ENCODE data around the gene CH25H.
"Not testable (repeated sequence)": the region's sequence is repeated elsewhere in the genome, so short reads cannot be mapped to it uniquely, and the experiment has no call there.

Gene CH25H

DNA sequence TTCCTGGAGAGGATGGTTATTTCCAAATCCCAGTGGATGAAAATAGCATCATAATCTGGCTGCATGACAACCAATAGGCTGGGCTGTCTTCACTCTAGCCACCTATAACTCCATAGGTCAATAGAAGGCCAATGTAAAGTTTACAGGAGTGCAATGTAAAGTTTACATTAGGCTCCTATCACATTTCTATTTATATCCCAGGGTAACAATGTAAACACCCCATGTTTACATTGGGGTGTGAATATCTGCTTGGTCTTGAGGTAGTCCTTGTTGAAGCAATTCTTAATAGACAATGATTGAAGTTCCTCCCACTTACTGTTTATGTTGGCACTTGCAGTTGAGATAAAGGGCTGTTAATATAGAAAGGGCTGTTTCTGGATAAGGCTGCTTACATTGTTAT, 21.5 kb downstream of the CH25H start:
- ATAC-seq = no peak
- DNase-seq = no peak
- no peak overlapping the region for H3K4me3 Mint-ChIP-seq
- H3K27ac Mint-ChIP-seq = no peak overlapping the region
- peaks cover 30% of the 10 kb centered on the region for H3K27me3 Mint-ChIP-seq
- no peaks in the 10 kb centered on the region for H3K9me3 Mint-ChIP-seq
- no peaks in the 10 kb centered on the region for H3K4me1 Mint-ChIP-seq

DNA sequence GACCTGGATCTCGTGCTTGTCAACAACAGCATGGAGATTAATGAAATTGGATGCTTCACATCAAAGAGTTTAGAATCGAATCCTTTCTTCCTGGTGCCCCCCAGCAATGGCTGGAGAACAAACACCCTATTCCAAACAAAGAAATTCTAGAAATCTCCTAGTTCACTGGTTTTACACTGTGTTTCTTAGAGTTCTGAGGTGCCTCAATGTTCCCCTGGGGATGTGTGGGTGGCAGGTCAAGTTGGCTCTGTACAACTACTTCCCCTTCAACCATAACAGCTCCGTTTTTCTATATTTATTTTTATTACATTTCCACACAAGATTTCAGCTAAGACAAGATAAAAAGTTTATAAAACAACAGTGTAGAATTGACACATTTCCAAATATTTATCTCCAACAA, 22.5 kb downstream of the CH25H start:
- no peak for ATAC-seq

DNA sequence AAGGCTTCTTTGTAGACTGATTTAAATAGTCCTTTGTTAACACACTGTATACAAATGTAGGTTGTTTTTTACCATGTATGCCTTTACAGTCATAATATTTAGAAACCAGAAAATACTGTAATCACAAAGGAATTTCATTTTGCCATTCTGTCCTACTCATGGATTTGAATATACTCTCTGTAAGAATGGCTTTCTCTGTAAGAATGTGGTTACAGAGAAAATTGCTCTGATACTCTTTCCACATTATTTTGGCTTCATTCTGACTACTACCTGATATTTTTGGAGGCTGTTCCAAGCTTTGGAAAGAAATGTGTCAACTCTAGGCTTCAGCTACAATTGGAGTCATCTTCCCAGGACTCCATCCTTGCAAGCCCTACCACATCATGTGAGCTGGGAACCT, 23.5 kb downstream of the CH25H start:
- Mint-ChIP-seq H3K9me3 (no peaks in the 10 kb centered on the region), H3K27ac (no peak overlapping the region), H3K4me3 (no peak overlapping the region), H3K27me3 (peaks cover 34% of the 10 kb centered on the region), H3K4me1 (no peaks in the 10 kb centered on the region)
- DNase-seq (no peak), ATAC-seq (no peak)

More for the DNA sequence above, 22.5 kb downstream of the CH25H start:
- Mint-ChIP-seq H3K4me1 (no peaks in the 10 kb centered on the region), H3K4me3 (no peak overlapping the region), H3K27ac (no peak overlapping the region), H3K27me3 (peaks cover 31% of the 10 kb centered on the region), H3K9me3 (no peaks in the 10 kb centered on the region)
- DNase-seq = no peak

DNA sequence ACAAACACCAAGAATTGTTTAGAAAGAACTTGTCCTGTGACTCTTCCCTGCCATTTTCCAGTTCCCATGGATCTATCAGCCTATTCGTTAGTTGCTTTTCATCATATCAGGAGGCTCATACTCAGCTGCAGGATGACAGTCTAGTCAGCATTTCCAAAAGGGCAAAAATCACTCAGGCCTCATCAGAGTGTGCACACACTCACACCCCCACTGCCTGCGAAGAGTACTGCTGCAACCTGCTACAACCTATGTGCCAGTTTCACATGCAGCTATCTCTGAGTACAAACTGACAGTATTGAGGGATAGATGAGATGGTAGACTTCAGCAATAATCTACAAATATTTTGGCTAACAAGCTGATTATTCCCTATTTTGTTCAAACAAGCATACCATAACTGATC, 24.2 kb downstream of the CH25H start:
- DNase-seq = no peak
- no peaks in the 10 kb centered on the region for H3K4me1 Mint-ChIP-seq
- no peak for ATAC-seq

DNA sequence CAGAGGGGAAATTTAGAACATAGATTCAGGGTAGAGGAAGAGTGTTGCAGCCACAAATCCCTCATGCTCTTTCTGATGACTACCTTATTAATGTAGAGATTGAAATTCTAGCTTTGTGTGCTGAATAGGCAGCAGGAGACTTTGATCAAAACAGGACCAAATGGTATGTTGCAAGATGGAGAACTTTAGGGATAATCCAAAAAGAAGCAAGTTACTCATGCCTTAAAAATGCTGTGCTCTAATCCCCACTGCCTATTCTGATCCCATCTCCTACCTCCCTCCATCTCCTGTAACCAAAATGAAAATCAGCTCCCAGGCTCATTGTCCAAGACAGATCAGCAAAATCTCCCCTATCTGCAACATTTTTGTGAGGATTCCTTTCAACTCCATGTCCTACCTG, 31.3 kb downstream of the CH25H start:
- no peak for DNase-seq
- Mint-ChIP-seq H3K9me3 (no peaks in the 10 kb centered on the region), H3K27ac (no peak overlapping the region), H3K4me1 (peaks cover 6% of the 10 kb centered on the region), H3K27me3 (peaks cover 27% of the 10 kb centered on the region), H3K4me3 (no peak overlapping the region)
- no peak for ATAC-seq

More for the DNA sequence above, 24.2 kb downstream of the CH25H start:
- peaks cover 34% of the 10 kb centered on the region for H3K27me3 Mint-ChIP-seq
- H3K27ac Mint-ChIP-seq = no peak overlapping the region
- H3K4me3 Mint-ChIP-seq = no peak overlapping the region
- no peaks in the 10 kb centered on the region for H3K9me3 Mint-ChIP-seq

DNA sequence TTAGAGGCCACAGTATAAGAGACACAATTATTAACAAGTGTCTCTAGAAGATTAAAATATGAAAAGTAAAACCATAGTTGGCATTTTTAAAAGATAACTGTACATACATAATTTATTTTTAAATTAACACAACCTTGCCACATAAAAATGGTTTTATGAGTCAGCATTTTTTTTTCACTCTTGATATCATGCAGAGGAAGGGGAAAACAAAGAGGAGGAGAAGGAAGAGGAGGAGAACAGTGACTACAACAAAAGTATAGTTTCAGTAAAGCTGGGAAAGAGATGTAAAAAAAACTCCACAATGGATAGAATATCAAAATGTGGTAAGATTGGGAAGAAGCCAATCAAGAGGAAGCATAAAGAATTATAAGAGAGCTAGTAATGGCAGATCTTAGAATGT, 34.0 kb downstream of the CH25H start:
- DNase-seq (no peak), ATAC-seq (no peak)
- H3K27me3 Mint-ChIP-seq = peaks cover 35% of the 10 kb centered on the region
- peaks cover 6% of the 10 kb centered on the region for H3K4me1 Mint-ChIP-seq
- no peak overlapping the region for H3K27ac Mint-ChIP-seq
- H3K9me3 Mint-ChIP-seq = no peaks in the 10 kb centered on the region
- no peak overlapping the region for H3K4me3 Mint-ChIP-seq

DNA sequence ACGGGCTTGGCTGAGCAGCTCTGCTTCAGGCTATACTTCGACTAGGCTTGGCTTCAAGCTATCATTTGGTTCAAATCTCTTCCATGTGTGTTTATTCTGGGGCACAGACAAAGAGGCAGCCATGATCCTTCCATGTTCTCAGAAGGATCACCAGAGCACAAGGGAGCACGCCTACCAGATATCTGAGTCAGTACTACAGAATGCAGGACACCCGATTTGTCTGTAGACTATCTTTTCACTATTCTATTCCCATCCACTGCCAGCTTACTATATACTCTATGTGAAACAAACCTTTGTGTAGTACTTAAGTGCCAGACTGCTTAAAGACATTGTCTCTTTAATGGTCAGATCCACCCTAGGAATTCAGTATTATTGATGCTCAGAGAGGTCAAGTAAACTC, 35.1 kb downstream of the CH25H start:
- no peak for ATAC-seq
- H3K4me1 Mint-ChIP-seq = peaks cover 6% of the 10 kb centered on the region
- no peaks in the 10 kb centered on the region for H3K9me3 Mint-ChIP-seq
- peaks cover 35% of the 10 kb centered on the region for H3K27me3 Mint-ChIP-seq
- H3K27ac Mint-ChIP-seq = no peak overlapping the region
- no peak for DNase-seq
- no peak overlapping the region for H3K4me3 Mint-ChIP-seq

DNA sequence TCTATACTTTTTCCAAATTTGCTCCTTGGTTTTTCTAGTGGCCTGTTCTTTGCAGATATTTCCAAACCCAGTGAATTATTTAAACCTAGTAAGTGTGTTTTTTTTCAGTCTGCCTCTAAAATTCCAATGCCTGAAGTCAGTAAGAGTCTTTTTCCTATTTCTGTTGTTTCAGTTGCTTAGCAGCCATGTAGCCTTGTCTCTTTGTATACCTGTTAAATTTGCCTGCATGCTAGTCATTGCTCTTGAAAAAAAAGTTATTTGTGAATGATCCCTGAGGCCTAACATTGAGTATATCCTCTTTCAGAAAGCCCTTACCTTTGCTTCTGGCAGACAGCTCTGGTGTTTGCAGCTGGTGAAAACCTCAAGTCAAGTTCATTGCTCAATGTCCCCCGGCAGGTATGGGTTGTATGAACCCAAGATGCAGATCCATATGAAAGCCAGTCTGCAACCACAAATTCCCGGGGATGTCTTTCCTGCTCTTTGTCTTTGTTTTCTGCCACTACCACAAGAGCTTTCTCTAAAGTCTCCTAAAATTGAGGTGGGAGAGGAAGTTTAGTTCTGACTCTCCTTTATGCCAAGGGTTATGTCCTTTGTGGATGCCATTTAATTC, 35.7 kb downstream of the CH25H start:
- DNase-seq (no peak), ATAC-seq (no peak)
- Mint-ChIP-seq H3K9me3 (peaks cover 0 to 3% of the 10 kb centered on the region in 2 donors), H3K4me1 (peaks cover 8% of the 10 kb centered on the region), H3K4me3 (no peak overlapping the region), H3K27ac (no peak overlapping the region), H3K27me3 (peaks cover 41% of the 10 kb centered on the region)

DNA sequence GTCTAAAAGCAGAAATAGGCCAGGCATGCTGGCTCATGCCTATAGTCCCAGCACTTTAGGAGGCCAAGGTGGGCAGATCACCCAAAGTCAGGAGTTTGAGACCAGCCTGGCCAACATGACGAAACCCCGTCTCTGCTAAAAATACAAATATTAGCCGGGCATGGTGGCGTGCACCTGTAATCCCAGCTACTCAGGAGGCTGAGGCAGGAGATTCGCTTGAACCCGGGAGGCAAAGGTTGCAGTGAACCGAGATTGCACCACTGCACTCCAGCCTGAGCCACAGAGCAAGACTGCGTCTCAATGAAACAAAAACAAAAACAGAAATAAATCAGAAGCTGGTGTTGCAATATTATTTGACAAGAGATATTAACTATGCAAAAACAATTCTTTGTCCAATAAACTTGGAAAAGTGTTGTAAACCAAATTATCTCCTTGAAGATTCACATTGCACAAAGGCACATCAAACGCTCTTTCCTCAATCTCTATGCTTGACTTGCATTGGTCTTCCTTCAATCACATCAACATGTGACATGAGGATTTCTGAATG, 38.7 kb downstream of the CH25H start:
- not testable (repeated sequence) for DNase-seq

DNA sequence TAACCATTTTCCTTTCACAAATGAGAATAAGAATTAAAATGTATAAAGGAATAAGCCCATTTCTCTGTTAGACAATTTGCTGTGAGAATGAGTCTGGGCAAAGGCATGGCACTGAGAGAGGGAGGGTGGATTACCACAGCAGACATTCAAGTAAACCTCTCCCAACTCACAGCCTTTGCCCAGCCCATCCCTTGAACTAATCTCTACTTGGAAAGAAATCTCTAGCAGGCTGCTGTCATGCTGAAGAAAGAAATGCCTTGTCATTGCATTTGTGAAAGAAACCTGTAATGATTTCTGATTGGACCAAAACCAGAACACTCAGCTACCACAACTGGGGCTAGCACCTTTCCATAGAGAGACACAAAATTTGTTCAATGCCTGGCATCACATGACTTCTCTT, 39.2 kb downstream of the CH25H start:
- peaks cover 0 to 4% of the 10 kb centered on the region in 2 donors for H3K9me3 Mint-ChIP-seq
- H3K4me1 Mint-ChIP-seq = peaks cover 41% of the 10 kb centered on the region
- H3K27ac Mint-ChIP-seq = no peak overlapping the region
- peaks cover 44% of the 10 kb centered on the region for H3K27me3 Mint-ChIP-seq
- H3K4me3 Mint-ChIP-seq = no peak overlapping the region
- ATAC-seq (no peak), DNase-seq (no peak)

More for the DNA sequence above, 38.7 kb downstream of the CH25H start:
- H3K9me3 Mint-ChIP-seq, H3K4me3 Mint-ChIP-seq, H3K27ac Mint-ChIP-seq, ATAC-seq: not testable (repeated sequence)
- Mint-ChIP-seq H3K4me1 (peaks cover 37% of the 10 kb centered on the region), H3K27me3 (peaks cover 44% of the 10 kb centered on the region)

DNA sequence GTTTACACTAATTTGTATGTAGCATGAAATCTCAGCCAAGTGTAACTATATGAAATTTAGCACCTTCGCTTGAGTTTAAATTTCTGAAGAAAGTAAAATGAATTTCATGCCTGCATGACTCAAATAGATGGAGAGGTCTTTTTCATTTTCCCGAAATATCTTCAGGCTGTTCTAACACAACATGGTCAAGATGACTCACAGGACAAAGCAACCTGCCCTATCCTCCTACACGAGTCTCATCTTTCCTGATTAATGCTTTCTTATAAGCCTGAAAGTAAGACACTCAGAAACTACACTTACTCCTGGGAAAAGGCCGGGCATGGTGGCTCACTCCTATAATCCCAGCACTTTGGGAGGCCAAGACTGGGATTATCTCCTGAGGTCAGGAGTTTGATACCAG, 41.2 kb downstream of the CH25H start:
- DNase-seq = no peak
- Mint-ChIP-seq H3K27ac (no peak overlapping the region), H3K4me3 (peak overlapping the region in 1 of 2 donors; percentile 11), H3K27me3 (peaks cover 24% of the 10 kb centered on the region), H3K9me3 (peaks cover 0 to 4% of the 10 kb centered on the region in 2 donors), H3K4me1 (peaks cover 37% of the 10 kb centered on the region)
- no peak for ATAC-seq

DNA sequence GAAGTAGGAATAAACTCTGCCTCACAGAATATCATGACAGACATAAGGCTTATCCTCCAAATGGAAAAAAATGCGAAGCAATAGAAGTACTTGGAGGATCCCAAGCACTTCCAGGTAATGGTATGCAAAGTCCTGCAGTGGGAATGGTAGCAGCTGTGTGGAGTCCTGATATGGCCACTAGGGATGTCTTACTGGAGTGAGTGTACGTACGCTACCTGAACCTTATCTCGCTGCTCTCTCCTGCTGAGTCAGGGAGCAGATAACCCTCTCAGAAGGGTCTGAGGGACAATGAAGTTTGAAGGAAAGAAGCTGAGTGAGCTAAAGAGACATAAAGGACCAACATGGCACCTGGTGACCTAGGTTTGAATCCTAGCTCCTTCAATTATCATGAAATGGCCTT, 42.2 kb downstream of the CH25H start:
- no peak overlapping the region for H3K27ac Mint-ChIP-seq

DNA sequence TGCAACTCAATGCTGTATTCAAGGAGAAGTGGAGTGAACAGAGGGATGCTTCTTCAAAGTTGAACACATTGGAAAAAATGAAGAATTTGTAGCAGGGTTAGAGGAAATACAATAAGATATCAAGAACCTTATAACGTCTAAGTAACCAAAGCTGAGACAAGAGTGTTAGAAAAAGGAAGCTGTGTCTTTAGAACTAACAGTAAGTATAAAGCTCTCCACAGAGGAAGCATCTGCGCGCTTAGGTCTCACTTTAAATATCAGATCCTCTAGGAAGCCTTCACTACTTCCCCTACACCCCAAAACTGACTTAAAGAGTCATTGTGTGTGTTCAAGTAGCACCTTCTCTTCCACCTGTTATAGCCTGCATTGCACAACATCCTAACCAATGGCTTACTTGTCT, 43.0 kb downstream of the CH25H start:
- peak overlapping the region; percentile 61 to 80 for H3K27ac Mint-ChIP-seq
- no peak for ATAC-seq
- no peak for DNase-seq
- H3K9me3 Mint-ChIP-seq = peaks cover 0 to 4% of the 10 kb centered on the region in 2 donors
- peak overlapping the region; percentile 75 to 82 for H3K4me3 Mint-ChIP-seq
- H3K27me3 Mint-ChIP-seq = peaks cover 26% of the 10 kb centered on the region
- peaks cover 38% of the 10 kb centered on the region for H3K4me1 Mint-ChIP-seq

More for the DNA sequence above, 42.2 kb downstream of the CH25H start:
- ATAC-seq = no peak
- Mint-ChIP-seq H3K4me1 (peaks cover 37% of the 10 kb centered on the region), H3K27me3 (peaks cover 30% of the 10 kb centered on the region), H3K4me3 (peak overlapping the region in 1 of 2 donors; percentile 82), H3K9me3 (peaks cover 0 to 4% of the 10 kb centered on the region in 2 donors)
- DNase-seq = no peak

DNA sequence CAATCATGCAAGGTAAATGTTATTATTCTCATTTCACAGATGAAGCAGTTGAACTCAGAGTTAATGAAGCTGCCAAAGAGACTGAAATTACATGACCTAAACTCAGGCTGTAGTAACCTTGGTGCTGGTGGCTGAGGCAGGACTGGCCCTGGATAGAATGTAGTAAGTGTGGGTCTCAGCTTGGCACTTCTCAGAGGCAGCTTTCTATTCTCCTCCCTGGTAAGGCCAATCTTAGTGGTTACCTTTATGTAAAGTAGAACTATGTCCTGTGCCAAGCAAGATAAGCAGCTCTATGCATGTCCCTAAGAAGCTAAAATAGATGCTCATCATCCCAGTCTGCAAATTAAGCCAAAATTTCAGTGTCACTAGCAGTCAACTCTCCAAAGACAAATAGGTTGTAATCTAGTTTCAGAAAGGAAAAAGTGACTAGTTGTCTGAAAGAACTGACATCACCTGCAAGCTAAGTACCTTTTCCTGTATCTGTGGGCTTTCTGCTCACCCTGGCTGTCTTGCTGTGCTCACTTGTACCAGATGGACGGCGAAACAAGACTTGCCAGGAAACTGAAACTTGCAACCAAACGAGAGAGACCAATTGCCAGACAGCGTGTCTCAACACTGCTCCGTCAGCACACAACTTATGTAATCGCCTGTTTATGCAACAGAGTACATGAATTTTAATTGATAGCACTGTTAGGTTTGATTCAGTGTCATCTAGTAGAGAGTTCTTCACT, 43.7 kb downstream of the CH25H start:
- DNase-seq (peak; percentile 65 to 86), ATAC-seq (peak; percentile 98)
- peak overlapping the region; percentile 61 to 80 for H3K27ac Mint-ChIP-seq
- peaks cover 26% of the 10 kb centered on the region for H3K27me3 Mint-ChIP-seq
- H3K4me3 Mint-ChIP-seq = peak overlapping the region; percentile 75 to 82
- peaks cover 44% of the 10 kb centered on the region for H3K4me1 Mint-ChIP-seq
- peaks cover 0 to 4% of the 10 kb centered on the region in 2 donors for H3K9me3 Mint-ChIP-seq

DNA sequence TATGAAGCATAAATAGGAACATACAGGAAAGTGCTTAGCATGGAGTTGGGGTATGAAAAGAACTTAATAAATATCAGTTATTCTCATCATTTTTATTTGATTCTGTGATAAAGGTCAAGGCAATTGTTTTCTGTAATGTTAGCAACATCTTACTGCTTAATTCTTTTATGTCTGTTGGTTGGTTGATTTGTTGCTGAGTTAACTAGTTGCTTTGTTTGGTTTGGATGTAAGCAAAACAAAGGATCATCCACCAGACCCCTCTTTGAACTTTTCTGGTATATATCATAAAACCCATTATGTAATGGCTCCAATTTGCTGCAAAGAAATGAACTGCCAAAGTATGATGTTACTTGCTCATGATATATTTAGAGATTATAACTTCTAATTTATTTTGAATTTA, 44.5 kb downstream of the CH25H start:
- Mint-ChIP-seq H3K4me3 (no peak overlapping the region), H3K4me1 (peaks cover 47% of the 10 kb centered on the region), H3K27me3 (peaks cover 23% of the 10 kb centered on the region), H3K27ac (no peak overlapping the region), H3K9me3 (peaks cover 0 to 4% of the 10 kb centered on the region in 2 donors)
- no peak for ATAC-seq
- DNase-seq = no peak

DNA sequence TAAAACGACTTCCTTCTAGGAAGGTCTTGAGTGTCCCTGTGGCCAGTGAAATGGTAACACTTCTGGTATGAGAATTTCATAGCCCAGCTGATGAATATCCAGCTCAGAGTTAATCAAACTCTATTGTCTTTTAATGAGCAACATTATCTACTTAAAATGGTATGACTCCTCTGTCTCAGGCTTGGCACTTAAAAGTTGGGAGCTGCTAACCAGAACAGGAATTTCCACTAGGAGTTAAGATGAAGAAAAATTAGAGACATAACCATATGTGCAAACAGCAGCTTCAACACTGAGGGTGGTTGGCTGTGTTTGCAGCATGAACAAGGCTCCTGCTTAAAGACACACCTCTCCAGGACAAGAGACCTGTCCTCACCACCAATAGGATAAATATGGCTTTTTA, 46.8 kb downstream of the CH25H start:
- DNase-seq = no peak
- Mint-ChIP-seq H3K27me3 (peaks cover 31% of the 10 kb centered on the region), H3K4me3 (no peak overlapping the region), H3K27ac (no peak overlapping the region), H3K9me3 (no peaks in the 10 kb centered on the region), H3K4me1 (peaks cover 38% of the 10 kb centered on the region)
- no peak for ATAC-seq

Data from stimulated activated naive CD8-positive, alpha-beta T cell treated with anti-CD3 and anti-CD28 coated beads, Interleukin-15, amount 100 ng/mL, for 72 hours (primary cell).